Smooth muscle cell (in vitro differentiated cells): ENCODE measurements around the gene EDARADD. TPM values are rescaled to one million over a fixed set of nuclear protein-coding genes. Genes with fewer than 3 reads are reported as not detected.
A peak's percentile ranks its signal among the peaks of the same experiment; 100 is the strongest.
"Not testable (repeated sequence)": the region's sequence is repeated elsewhere in the genome, so short reads cannot be mapped to it uniquely, and the experiment has no call there.

Experiments
- DNase-seq: peaks from one replicate; lab custom pipeline; 2025; ENCODE audit not compliant: unreplicated experiment; lab: John Stamatoyannopoulos, UW
- H2AFZ ChIP-seq: fragments of 200-600 bp; sonication (generic); 2 replicates; pipeline ENCODE4 v1.6.0; 2016; ENCODE audit warnings: antibody characterized with exemption, low read depth, mild to moderate bottlenecking
- H3F3A ChIP-seq: fragments of 200-600 bp; sonication (generic); 2 replicates; pipeline ENCODE4 v1.6.0; 2017; ENCODE audit warnings: antibody characterized with exemption, low read depth
- H3K27ac ChIP-seq: fragments of 200-600 bp; sonication (generic); 2 replicates; pipeline ENCODE4 v1.5.1; 2016; ENCODE audit warnings: low read depth, mild to moderate bottlenecking
- H3K27me3 ChIP-seq: fragments of 200-600 bp; sonication (generic); 2 replicates; pipeline ENCODE4 v1.6.1; 2016; ENCODE audit warnings: low read depth, mild to moderate bottlenecking
- H3K36me3 ChIP-seq: fragments of 200-600 bp; sonication (generic); 2 replicates; pipeline ENCODE4 v1.5.1; 2016; ENCODE audit warnings: low read depth
- H3K4me1 ChIP-seq: fragments of 200-600 bp; sonication (generic); 2 replicates; pipeline ENCODE4 v1.5.1; 2016; ENCODE audit warnings: low read depth
- H3K4me2 ChIP-seq: fragments of 200-600 bp; sonication (generic); 2 replicates; pipeline ENCODE4 v1.6.0; 2016; ENCODE audit warnings: mild to moderate bottlenecking
- H3K4me3 ChIP-seq: fragments of 200-600 bp; sonication (generic); 2 replicates; pipeline ENCODE4 v1.5.1; 2016; ENCODE audit warnings: mild to moderate bottlenecking
- H3K79me2 ChIP-seq: fragments of 200-600 bp; sonication (generic); 2 replicates; pipeline ENCODE4 v1.6.0; 2016; ENCODE audit warnings: low read depth, mild to moderate bottlenecking
- H3K9ac ChIP-seq: fragments of 200-600 bp; sonication (generic); 2 replicates; pipeline ENCODE4 v1.6.0; 2016; ENCODE audit warnings: low read depth
- H3K9me3 ChIP-seq: fragments of 200-600 bp; sonication (generic); replicated peaks from 2 replicates; pipeline ENCODE4 v1.5.1; 2016; ENCODE audit warnings: low read depth
- H4K20me1 ChIP-seq: fragments of 200-600 bp; sonication (generic); 2 replicates; pipeline ENCODE4 v1.6.0; 2016; ENCODE audit warnings: low read depth
- WGBS: methylation state at CpG from one replicate; pipeline ENCODE4 v1.1.7; 2016; ENCODE audit warnings: low lambda C conversion rate; 5-methylcytosine and 5-hydroxymethylcytosine counted together
- polyA plus RNA-seq: library from polyadenylated mRNA; unstranded; fragments of >200 nt; fragmentation: Nextera tagmentation; extraction: Ambion mirVana; gene quantifications from 2 replicates; pipeline ENCODE4 v1.2.1, GENCODE V29; 2016
- total RNA-seq: library from RNA; depleted of rRNA; stranded (reverse); fragments of >200 nt; gene quantifications from 2 replicates; pipeline ENCODE4 v1.2.3, GENCODE V29; 2014
- TF ChIP-seq, protein P1 (sequence below): fragments of 200-600 bp; sonication (generic); IDR thresholded peaks from 2 replicates; pipeline ENCODE4 v1.5.1; 2017; ENCODE audit warnings: borderline replicate concordance, mild to moderate bottlenecking, antibody characterized with exemption; ENCODE audit not compliant: insufficient read depth, poor library complexity, severe bottlenecking

Gene EDARADD
- total and polyA plus RNA-seq, 2 experiments from 2014 or later: 5.8 to 7.7 TPM

GRCh38 chr1:236502972-236503639 is 109.0 kb downstream of the EDARADD start:
- H3K36me3 ChIP-seq: no peaks in the 10 kb centered on the region
- peak overlapping the region; percentile 76 for H3K4me2 ChIP-seq
- WGBS: 13% methylated on average over 15 of the region's 15 CpGs
- H3K4me1 ChIP-seq: peaks cover 6% of the 10 kb centered on the region
- H3K9ac ChIP-seq: peak overlapping the region; percentile 53
- DNase-seq: no peak
- peak overlapping the region; percentile 95 for H2AFZ ChIP-seq
- H4K20me1 ChIP-seq: no peaks in the 10 kb centered on the region
- no peaks in the 10 kb centered on the region for H3K27me3 ChIP-seq
- peaks cover 6% of the 10 kb centered on the region for H3F3A ChIP-seq
- peak overlapping the region; percentile 35 for H3K4me3 ChIP-seq
- peak overlapping the region; percentile 85 for H3K27ac ChIP-seq
- H3K9me3 ChIP-seq: no peaks in the 10 kb centered on the region
- TF ChIP-seq, protein P1, sequence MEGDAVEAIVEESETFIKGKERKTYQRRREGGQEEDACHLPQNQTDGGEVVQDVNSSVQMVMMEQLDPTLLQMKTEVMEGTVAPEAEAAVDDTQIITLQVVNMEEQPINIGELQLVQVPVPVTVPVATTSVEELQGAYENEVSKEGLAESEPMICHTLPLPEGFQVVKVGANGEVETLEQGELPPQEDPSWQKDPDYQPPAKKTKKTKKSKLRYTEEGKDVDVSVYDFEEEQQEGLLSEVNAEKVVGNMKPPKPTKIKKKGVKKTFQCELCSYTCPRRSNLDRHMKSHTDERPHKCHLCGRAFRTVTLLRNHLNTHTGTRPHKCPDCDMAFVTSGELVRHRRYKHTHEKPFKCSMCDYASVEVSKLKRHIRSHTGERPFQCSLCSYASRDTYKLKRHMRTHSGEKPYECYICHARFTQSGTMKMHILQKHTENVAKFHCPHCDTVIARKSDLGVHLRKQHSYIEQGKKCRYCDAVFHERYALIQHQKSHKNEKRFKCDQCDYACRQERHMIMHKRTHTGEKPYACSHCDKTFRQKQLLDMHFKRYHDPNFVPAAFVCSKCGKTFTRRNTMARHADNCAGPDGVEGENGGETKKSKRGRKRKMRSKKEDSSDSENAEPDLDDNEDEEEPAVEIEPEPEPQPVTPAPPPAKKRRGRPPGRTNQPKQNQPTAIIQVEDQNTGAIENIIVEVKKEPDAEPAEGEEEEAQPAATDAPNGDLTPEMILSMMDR: no peak
- no peaks in the 10 kb centered on the region for H3K79me2 ChIP-seq

GRCh38 chr1:236504338-236504737 is 110.3 kb downstream of the EDARADD start:
- DNase-seq, H3K4me2 ChIP-seq, H3K9ac ChIP-seq, H3K9me3 ChIP-seq, H3K36me3 ChIP-seq, H4K20me1 ChIP-seq, H3K4me1 ChIP-seq, H3K79me2 ChIP-seq, H3K27me3 ChIP-seq, H3F3A ChIP-seq, H3K4me3 ChIP-seq, H3K27ac ChIP-seq: not testable (repeated sequence)
- 79% methylated on average over 3 of the region's 3 CpGs for WGBS
- H2AFZ ChIP-seq: peak overlapping the region; percentile 37

DNA sequence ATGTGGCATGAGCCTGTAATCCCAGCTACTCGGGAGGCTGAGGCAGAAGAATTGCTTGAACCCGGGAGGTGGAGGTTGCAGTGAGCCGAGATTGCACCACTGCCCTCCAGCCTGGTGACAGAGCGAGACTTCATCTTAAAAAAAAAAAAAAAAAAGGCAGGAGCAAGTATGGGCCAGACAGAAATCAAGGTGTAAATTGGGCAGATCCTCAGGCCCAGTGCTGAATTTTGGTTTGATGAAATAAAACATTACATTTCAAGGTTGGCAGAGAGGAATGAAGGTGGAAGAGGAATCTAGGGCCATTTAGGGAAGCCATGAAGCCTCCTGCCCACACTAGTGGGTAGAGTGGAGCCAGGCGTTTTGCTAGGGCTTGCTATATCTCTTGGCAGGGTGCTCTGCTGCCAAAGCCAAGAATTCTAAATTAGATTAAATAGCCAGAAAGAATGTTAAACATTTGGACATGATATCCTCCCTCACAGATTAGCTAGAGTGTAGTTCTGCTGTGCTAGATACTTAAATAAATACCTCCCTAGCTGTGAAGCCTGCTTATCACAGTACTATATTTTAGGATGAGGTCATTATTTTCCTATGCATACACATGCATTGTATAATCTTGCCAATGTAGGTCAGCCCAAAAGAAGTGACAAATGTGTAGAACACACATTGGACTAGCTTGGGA is 113.1 kb downstream of the EDARADD start:
- Histone ChIP-seq H3K27ac (no peak overlapping the region), H2AFZ (no peak overlapping the region), H3K36me3 (no peaks in the 10 kb centered on the region), H4K20me1 (no peaks in the 10 kb centered on the region), H3K27me3 (no peaks in the 10 kb centered on the region), H3K9me3 (no peaks in the 10 kb centered on the region), H3K4me3 (no peak overlapping the region), H3K9ac (no peak overlapping the region), H3K4me2 (no peak overlapping the region), H3F3A (peaks cover 6% of the 10 kb centered on the region), H3K79me2 (no peaks in the 10 kb centered on the region), H3K4me1 (peaks cover 6% of the 10 kb centered on the region)
- 80% methylated on average over 5 of the region's 5 CpGs for WGBS
- TF ChIP-seq, protein P1: no peak
- DNase-seq: no peak

DNA sequence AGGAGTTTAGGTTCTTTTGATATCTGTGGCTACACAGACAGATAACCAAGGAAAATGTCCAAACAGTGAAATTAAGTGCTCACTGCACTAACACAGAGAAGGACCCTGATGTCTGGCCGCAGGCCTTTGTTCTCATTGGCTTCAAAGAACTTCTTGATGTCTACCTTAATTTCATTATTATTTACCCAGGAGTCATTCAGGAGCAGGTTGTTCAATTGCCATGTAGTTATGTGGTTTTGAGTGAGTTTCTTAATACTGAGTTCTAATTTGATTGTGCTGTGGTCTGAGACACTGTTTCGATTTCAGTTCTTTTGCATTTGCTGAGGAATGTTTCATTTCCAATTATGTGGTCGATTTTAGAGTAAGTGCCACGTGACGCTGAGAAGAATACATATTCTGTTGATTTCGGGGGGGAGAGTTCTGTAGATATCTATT is 114.5 kb downstream of the EDARADD start:
- no peak overlapping the region for H3K9ac ChIP-seq
- no peaks in the 10 kb centered on the region for H3K27me3 ChIP-seq
- no peak overlapping the region for H3K4me2 ChIP-seq
- DNase-seq: no peak
- 93% methylated on average over 6 of the region's 6 CpGs for WGBS
- H3K36me3 ChIP-seq: no peaks in the 10 kb centered on the region
- no peaks in the 10 kb centered on the region for H3K9me3 ChIP-seq
- TF ChIP-seq, protein P1: no peak
- no peaks in the 10 kb centered on the region for H3K79me2 ChIP-seq
- H3F3A ChIP-seq: no peaks in the 10 kb centered on the region
- no peak overlapping the region for H3K27ac ChIP-seq
- H4K20me1 ChIP-seq: no peaks in the 10 kb centered on the region
- no peaks in the 10 kb centered on the region for H3K4me1 ChIP-seq
- no peak overlapping the region for H3K4me3 ChIP-seq
- H2AFZ ChIP-seq: no peak overlapping the region
